HG02852 (cell line): ENCODE results near the gene IGFL2.
"Not testable (repeated sequence)": the region's sequence is repeated elsewhere in the genome, so short reads cannot be mapped to it uniquely, and the experiment has no call there.

Experiments
- ATAC-seq: cut with Tn5 transposase; IDR thresholded peaks from one replicate; pipeline ENCODE4 v1.9.1; 2021; ENCODE audit warnings: mild to moderate bottlenecking, moderate library complexity; ENCODE audit not compliant: unreplicated experiment

IGFL2 gene

DNA sequence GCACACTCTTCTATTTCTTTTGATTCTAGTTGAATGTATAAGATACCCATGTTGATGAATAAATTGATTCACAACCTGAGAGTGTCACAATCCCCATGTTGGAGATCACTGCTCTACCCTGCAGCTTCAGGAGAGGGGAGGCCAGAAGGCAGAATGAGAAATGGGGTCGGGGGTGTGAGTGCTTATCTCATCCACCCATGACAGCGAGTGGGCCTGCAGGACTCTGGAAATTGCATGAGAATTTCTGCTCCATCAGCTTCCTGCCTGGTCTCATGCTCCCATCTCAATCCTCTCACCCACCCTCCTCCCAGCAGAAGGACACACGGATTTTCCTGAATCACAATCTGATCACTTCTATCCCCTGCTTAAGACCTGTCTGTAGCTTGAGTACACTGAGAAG is 58.6 kb downstream of the IGFL2 start:
- ATAC-seq, result no peak

DNA sequence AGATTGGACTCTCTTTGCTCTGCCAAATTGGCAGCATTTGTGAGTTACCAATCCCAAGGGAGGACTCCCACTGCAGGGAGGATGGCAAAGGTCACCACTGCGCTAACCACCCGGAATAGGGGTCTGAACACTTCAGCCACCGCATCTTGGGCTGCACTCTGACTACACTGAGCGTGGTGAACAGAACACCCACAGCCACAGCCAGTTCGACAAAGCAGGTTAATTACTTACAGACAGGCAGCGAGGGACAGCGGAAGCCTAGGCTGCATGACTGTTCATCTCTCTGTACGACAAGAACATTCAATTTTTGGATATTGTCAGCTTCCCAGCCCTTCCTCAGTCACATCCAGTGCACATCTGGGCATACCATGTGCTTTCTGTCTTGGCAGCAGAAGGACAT is 59.8 kb downstream of the IGFL2 start:
- ATAC-seq, result not testable (repeated sequence)

DNA sequence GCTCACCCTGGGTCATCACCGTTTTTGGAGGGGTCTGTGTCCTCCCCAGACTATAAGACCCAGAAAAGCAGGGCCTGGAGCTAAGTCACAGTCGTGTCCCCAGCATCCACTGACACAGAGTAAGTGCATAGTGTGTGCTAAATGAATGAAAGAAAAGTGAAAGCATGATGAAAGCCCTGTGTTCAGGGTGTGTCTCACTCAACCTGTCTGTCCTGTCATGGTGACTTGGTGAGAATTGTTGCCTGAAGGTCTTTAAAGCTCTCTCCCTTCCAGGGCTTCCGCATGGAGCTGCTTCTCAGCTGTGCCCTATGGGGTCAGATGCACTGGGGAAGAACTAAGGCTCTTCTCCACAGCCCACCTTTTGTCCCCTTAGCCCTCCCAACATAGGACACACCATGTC is 61.0 kb downstream of the IGFL2 start:
- no peak for ATAC-seq

DNA sequence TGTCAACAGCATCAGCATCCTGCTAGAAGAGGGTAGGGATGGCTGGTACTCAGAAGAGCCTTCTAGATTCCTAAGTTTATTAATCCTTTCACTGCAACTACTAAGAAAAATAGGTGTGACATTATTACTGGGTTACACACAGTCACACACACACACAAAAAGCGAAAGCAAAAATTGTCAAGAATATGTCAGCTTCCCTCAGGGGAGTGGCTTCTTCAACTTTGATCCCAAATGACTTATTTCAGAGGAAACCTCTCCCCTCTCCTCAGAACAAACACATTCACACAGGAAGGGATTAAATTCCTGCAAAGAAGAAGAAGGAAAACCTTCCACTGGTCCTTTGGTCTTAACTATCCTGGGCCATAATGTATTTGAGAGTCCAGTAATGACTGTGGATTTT is 61.4 kb downstream of the IGFL2 start:
- no peak for ATAC-seq

DNA sequence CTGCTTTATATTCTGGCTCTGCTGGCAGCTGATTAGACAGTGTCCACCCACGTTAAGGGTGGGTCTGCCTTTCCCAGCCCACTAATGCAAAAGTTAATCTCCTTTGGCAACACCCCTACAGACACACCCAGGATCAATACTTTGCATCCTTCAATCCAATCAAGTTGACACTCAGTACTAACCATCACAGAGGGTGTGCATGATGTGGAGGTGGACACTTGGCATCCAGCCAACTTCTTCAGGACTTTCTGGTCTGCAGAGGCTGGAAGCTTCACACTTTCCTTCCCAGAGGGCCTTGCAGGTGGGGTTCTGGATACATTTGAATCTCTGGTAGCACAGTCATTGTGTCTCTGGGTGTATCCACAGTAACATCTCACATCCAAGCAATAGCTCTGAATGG is 62.6 kb downstream of the IGFL2 start:
- no peak for ATAC-seq
